Measurements from ENCODE around the gene LACRT.

- no peak for TF ChIP-seq ZSCAN29 (IDR thresholded peaks at IDR 0.05)
- TF ChIP-seq L3MBTL2 (IDR thresholded peaks at IDR 0.05): no peak
- no peak for TF ChIP-seq ZNF23 (CRISPR knock-in tag; IDR thresholded peaks at IDR 0.05)
- TF ChIP-seq RAD21 (CRISPR knock-in tag; conservative IDR thresholded peaks at IDR 0.05 in 1 of 2, IDR thresholded peaks at IDR 0.05 in 1 of 2): no peak
- TF ChIP-seq POLR2AphosphoS2 (IDR thresholded peaks at IDR 0.05; ENCODE audit: low read length): no peak
- TF ChIP-seq STAT5B (CRISPR knock-in tag; IDR thresholded peaks at IDR 0.05): no peak
- no peak for TF ChIP-seq KLF16 (IDR thresholded peaks at IDR 0.05)
- no peak for TF ChIP-seq CHD7 (IDR thresholded peaks at IDR 0.05; ENCODE audit: low read depth, low read length)
Measured at GRCh38 chr12:54649825-54650224, 15.1 kb upstream of the LACRT start.

Measured in K562 (cell line).